GM19452 (cell line): ENCODE data around the gene FLII.
"Not testable (repeated sequence)": the region's sequence is repeated elsewhere in the genome, so short reads cannot be mapped to it uniquely, and the experiment has no call there.

Source experiments
- ATAC-seq: cut with Tn5 transposase; IDR thresholded peaks from one replicate; pipeline ENCODE4 v1.9.1; 2021; ENCODE audit not compliant: unreplicated experiment

The FLII gene

GRCh38 chr17:18224387-18225120 lies 34.0 kb downstream of the FLII start:
- no peak for ATAC-seq

GRCh38 chr17:18224053-18224386 lies 34.5 kb downstream of the FLII start:
- no peak for ATAC-seq

- ATAC-seq: no peak
Observed at GRCh38 chr17:18218756-18219415, 39.7 kb downstream of the FLII start.

GRCh38 chr17:18217412-18218015 lies 41.0 kb downstream of the FLII start:
- ATAC-seq: no peak

- not testable (repeated sequence) for ATAC-seq
Observed at GRCh38 chr17:18216906-18217305, 41.6 kb downstream of the FLII start.

GRCh38 chr17:18213666-18214270 lies 44.8 kb downstream of the FLII start:
- no peak for ATAC-seq

- ATAC-seq: no peak
Observed at GRCh38 chr17:18208092-18208491, 50.4 kb downstream of the FLII start.

GRCh38 chr17:18206962-18207361 lies 51.6 kb downstream of the FLII start:
- ATAC-seq: no peak

- ATAC-seq: no peak
Observed at GRCh38 chr17:18205861-18206260, 52.7 kb downstream of the FLII start.

- no peak for ATAC-seq
Observed at GRCh38 chr17:18203308-18203707, 55.2 kb downstream of the FLII start.

- no peak for ATAC-seq
Observed at GRCh38 chr17:18201108-18201507, 57.4 kb downstream of the FLII start.

GRCh38 chr17:18198530-18198929 lies 60.0 kb downstream of the FLII start:
- no peak for ATAC-seq

- ATAC-seq: no peak
Observed at GRCh38 chr17:18197535-18198194, 60.9 kb downstream of the FLII start.

- no peak for ATAC-seq
Observed at GRCh38 chr17:18195246-18195645, 63.3 kb downstream of the FLII start.
